IMR-90 (cell line): Measurements from ENCODE around the gene KRTAP5-6. TPM values are rescaled to one million over a fixed set of nuclear protein-coding genes. Genes with fewer than 3 reads are reported as not detected.

Experiments
- ATAC-seq: fragments of 200-7000 bp; cut with Tn5 transposase; 2 replicates; pipeline ENCODE4 v1.9.1; 2020; ENCODE audit warnings: low read depth, mild to moderate bottlenecking, moderate library complexity
- BruUV-seq: library from RNA; stranded (reverse); fragments of 400-500 nt; replicated peaks from 2 replicates; lab custom pipeline; 2021; lab: Mats Ljungman, UMichigan
- CTCF ChIA-PET: fragments of 300-600 bp; formaldehyde crosslinking; extraction: SDS; loops from one replicate; lab custom pipeline; 2021; ENCODE audit warnings: antibody characterized with exemption; lab: Yijun Ruan, JAX
- POLR2A ChIA-PET: fragments of 300-600 bp; sonication (Branson Sonifier 250); formaldehyde crosslinking; loops from one replicate; lab custom pipeline; 2022; ENCODE audit warnings: antibody characterized with exemption; ENCODE audit not compliant: unreplicated experiment; lab: Charles Lee
- DNase-seq: peaks from one replicate; pipeline ENCODE4 v3.0.0; 2013
- H2AFZ ChIP-seq: replicated peaks from 2 replicates; pipeline ENCODE3; 2013; ENCODE audit warnings: low read length, mild to moderate bottlenecking; ENCODE audit not compliant: poor library complexity
- H2AK5ac ChIP-seq: 2 replicates; pipeline ENCODE4 v1.6.1; 2013; ENCODE audit warnings: low read depth, low read length, inconsistent platforms
- H2AK9ac ChIP-seq: replicated peaks from 2 replicates; pipeline ENCODE3; 2013; ENCODE audit warnings: mild to moderate bottlenecking, low read depth, low read length, moderate library complexity; ENCODE audit not compliant: poor library complexity
- H2BK120ac ChIP-seq: 2 replicates; pipeline ENCODE4 v1.6.1; 2013; ENCODE audit warnings: low read depth, low read length, inconsistent platforms
- H2BK15ac ChIP-seq: 3 replicates; pipeline ENCODE4 v1.6.1; 2013; ENCODE audit warnings: low read depth, low read length, inconsistent platforms
- H2BK20ac ChIP-seq: 2 replicates; pipeline ENCODE4 v1.6.1; 2013; ENCODE audit warnings: low read depth, mild to moderate bottlenecking, inconsistent platforms, low read length, moderate library complexity
- H2BK5ac ChIP-seq: 2 replicates; pipeline ENCODE4 v1.6.1; 2013; ENCODE audit warnings: mild to moderate bottlenecking, low read depth, low read length, inconsistent platforms; ENCODE audit not compliant: poor library complexity, severe bottlenecking
- H3K14ac ChIP-seq: replicated peaks from 2 replicates; pipeline ENCODE4 v1.6.1; 2013; ENCODE audit warnings: low read depth, low read length, inconsistent platforms
- H3K18ac ChIP-seq: 2 replicates; pipeline ENCODE4 v1.6.1; 2013; ENCODE audit warnings: low read depth, low read length, control low read depth
- H3K23ac ChIP-seq: 2 replicates; pipeline ENCODE4 v1.6.1; 2013; ENCODE audit warnings: low read depth, low read length, inconsistent platforms
- H3K27ac ChIP-seq: 2 replicates; pipeline ENCODE4 v1.5.1; 2013; ENCODE audit warnings: mild to moderate bottlenecking, control low read depth, low read length; ENCODE audit not compliant: insufficient read depth
- H3K27me3 ChIP-seq: 2 replicates; pipeline ENCODE4 v1.6.1; 2013; ENCODE audit warnings: low read length; ENCODE audit not compliant: control insufficient read depth, insufficient read depth
- H3K36me3 ChIP-seq: 2 replicates; pipeline ENCODE4 v1.6.1; 2013; ENCODE audit warnings: low read length, mixed read lengths; ENCODE audit not compliant: control insufficient read depth, insufficient read depth
- H3K4ac ChIP-seq: 2 replicates; pipeline ENCODE4 v1.6.1; 2013; ENCODE audit warnings: low read depth, low read length, inconsistent platforms
- H3K4me1 ChIP-seq: 2 replicates; pipeline ENCODE4 v1.6.1; 2013; ENCODE audit warnings: low read length, mixed read lengths; ENCODE audit not compliant: control insufficient read depth, insufficient read depth
- H3K4me2 ChIP-seq: 2 replicates; pipeline ENCODE4 v1.6.1; 2013; ENCODE audit warnings: low read depth, mild to moderate bottlenecking, control low read depth, low read length, moderate library complexity
- H3K4me3 ChIP-seq: 2 replicates; pipeline ENCODE4 v1.5.1; 2013; ENCODE audit warnings: low read depth, mild to moderate bottlenecking, control low read depth, low read length, moderate library complexity; ENCODE audit not compliant: insufficient read depth
- H3K56ac ChIP-seq: 2 replicates; pipeline ENCODE4 v1.6.1; 2013; ENCODE audit warnings: low read length, inconsistent platforms; ENCODE audit not compliant: insufficient read depth; ENCODE audit errors: extremely low read depth
- H3K79me1 ChIP-seq, 2 experiments: 2 replicates each; pipeline ENCODE4 v1.6.1; 2013; ENCODE audit warnings: low read length in 2 of 2, inconsistent platforms in 1 of 2, low read depth in 1 of 2
- H3K9ac ChIP-seq: 2 replicates; pipeline ENCODE4 v1.6.1; 2013; ENCODE audit warnings: low read depth, low read length, control low read depth
- H3K9me1 ChIP-seq: 2 replicates; pipeline ENCODE4 v1.6.1; 2013; ENCODE audit warnings: low read length, inconsistent platforms; ENCODE audit not compliant: insufficient read depth
- H3K9me3 ChIP-seq: 2 replicates; pipeline ENCODE4 v1.6.1; 2013; ENCODE audit warnings: low read length; ENCODE audit not compliant: control insufficient read depth, insufficient read depth
- H4K20me1 ChIP-seq: 2 replicates; pipeline ENCODE4 v1.6.1; 2013; ENCODE audit warnings: low read length, inconsistent platforms; ENCODE audit not compliant: insufficient read depth
- H4K5ac ChIP-seq: 2 replicates; pipeline ENCODE4 v1.6.1; 2013; ENCODE audit warnings: mild to moderate bottlenecking, low read depth, low read length, control low read depth
- H4K8ac ChIP-seq, 2 experiments: 2 replicates each; pipeline ENCODE4 v1.6.1; 2013; ENCODE audit warnings: low read depth in 2 of 2, low read length in 2 of 2, control low read depth in 1 of 2, inconsistent platforms in 1 of 2
- H4K91ac ChIP-seq: 2 replicates; pipeline ENCODE4 v1.6.1; 2013; ENCODE audit warnings: low read depth, low read length, inconsistent platforms; ENCODE audit not compliant: insufficient read depth
- BHLHE40 ChIP-seq: fragments of 150-350 bp; IDR thresholded peaks from 2 replicates; pipeline ENCODE4 v1.6.1; 2016; ENCODE audit warnings: mild to moderate bottlenecking, low read depth, low read length
- CEBPB ChIP-seq: IDR thresholded peaks from 2 replicates; pipeline ENCODE4 v1.6.1; 2012; ENCODE audit warnings: low read depth, low read length, improper control_type of control experiment
- CHD1 ChIP-seq: IDR thresholded peaks from 2 replicates; pipeline ENCODE4 v1.6.1; 2012; ENCODE audit warnings: low read depth, low read length, improper control_type of control experiment
- CTCF ChIP-seq: conservative IDR thresholded peaks from 2 replicates; pipeline ENCODE4 v1.5.1; 2012; ENCODE audit warnings: mild to moderate bottlenecking, low read depth, low read length, improper control_type of control experiment
- ELK1 ChIP-seq: fragments of 150-350 bp; IDR thresholded peaks from 2 replicates; pipeline ENCODE4 v1.6.1; 2016; ENCODE audit warnings: low read depth, mild to moderate bottlenecking, low read length, moderate library complexity, borderline replicate concordance
- FOS ChIP-seq: fragments of 150-350 bp; IDR thresholded peaks from 2 replicates; pipeline ENCODE4 v1.6.1; 2016; ENCODE audit warnings: low read depth, low read length
- MAFK ChIP-seq: IDR thresholded peaks from 2 replicates; pipeline ENCODE4 v1.6.1; 2012; ENCODE audit warnings: low read depth, low read length, improper control_type of control experiment
- MAZ ChIP-seq: IDR thresholded peaks from 2 replicates; pipeline ENCODE4 v1.6.1; 2012; ENCODE audit warnings: low read depth, mild to moderate bottlenecking, low read length, improper control_type of control experiment, moderate library complexity, borderline replicate concordance
- MXI1 ChIP-seq: IDR thresholded peaks from 2 replicates; pipeline ENCODE4 v1.6.1; 2012; ENCODE audit warnings: low read depth, mild to moderate bottlenecking, low read length, moderate library complexity, borderline replicate concordance
- NFE2L2 ChIP-seq: fragments of 150-350 bp; IDR thresholded peaks from 2 replicates; pipeline ENCODE4 v1.6.1; 2016; ENCODE audit warnings: low read depth, mild to moderate bottlenecking, low read length
- POLR2A ChIP-seq: IDR thresholded peaks from 2 replicates; pipeline ENCODE4 v1.6.1; 2012; ENCODE audit warnings: mild to moderate bottlenecking, low read depth, low read length
- RAD21 ChIP-seq: IDR thresholded peaks from 2 replicates; pipeline ENCODE4 v1.6.1; 2012; ENCODE audit warnings: low read length, improper control_type of control experiment
- RCOR1 ChIP-seq: IDR thresholded peaks from 2 replicates; pipeline ENCODE4 v1.6.1; 2012; ENCODE audit warnings: mild to moderate bottlenecking, low read length, improper control_type of control experiment; ENCODE audit not compliant: insufficient replicate concordance
- RFX5 ChIP-seq: IDR thresholded peaks from 2 replicates; pipeline ENCODE4 v1.8.0; 2012; ENCODE audit warnings: low read depth, mild to moderate bottlenecking, low read length, moderate library complexity
- SMC3 ChIP-seq: fragments of 150-350 bp; IDR thresholded peaks from 2 replicates; pipeline ENCODE4 v1.6.1; 2016; ENCODE audit warnings: low read depth, mild to moderate bottlenecking, antibody characterized with exemption, low read length, moderate library complexity
- USF2 ChIP-seq: fragments of 150-350 bp; IDR thresholded peaks from 2 replicates; pipeline ENCODE4 v1.6.1; 2017; ENCODE audit warnings: mild to moderate bottlenecking, antibody characterized with exemption, low read length, low read depth
- WGBS, 2 experiments: methylation state at CpG; one replicate each; pipeline versions ENCODE4 v1.1.5 to v1.1.7; 2013; ENCODE audit warnings: missing lambda C conversion rate in 2 of 2; ENCODE audit not compliant: insufficient read length in 1 of 2; ENCODE audit errors: extremely low coverage in 2 of 2; 5-methylcytosine and 5-hydroxymethylcytosine counted together
- dilution Hi-C: fragments of 300-500 bp; cut with HindIII; formaldehyde crosslinking; loops from one replicate; pipeline ENCODE4 v1.14.3; 2018; ENCODE audit warnings: low sequenced_read_pairs; ENCODE audit not compliant: unreplicated experiment
- in situ Hi-C: fragments of 300-500 bp; cut with MboI; formaldehyde crosslinking; loops from 3 replicates; pipeline ENCODE4 v1.14.3; 2019; ENCODE audit warnings: low sequenced_read_pairs, inconsistent platforms, mixed read lengths
- intact Hi-C: fragments of 100-400 bp; cut with micrococcal nuclease; formaldehyde crosslinking; loops from 2 replicates; pipeline ENCODE4 v1.10.0; 2022
- polyA plus RNA-seq, 3 experiments: library from polyadenylated mRNA; depleted of rRNA; stranded (reverse); fragments of >200 nt; gene quantifications; 2 replicates each; pipeline ENCODE4 v1.2.3, GENCODE V29; 2012; ENCODE audit warnings: low replicate concordance in 1 of 3
- total RNA-seq: library from RNA; depleted of rRNA; stranded (reverse); fragments of >200 nt; gene quantifications from 2 replicates; pipeline ENCODE4 v1.2.3, GENCODE V29; 2012

Gene KRTAP5-6
- total and polyA plus RNA-seq, 2 of the 4 experiments (the other 2 are of a cell fraction), result not detected

GRCh38 chr11:1667121-1667850 lies 29.7 kb upstream of the KRTAP5-6 start:
- ATAC-seq (no peak), DNase-seq (no peak)
- H3K4me2 ChIP-seq, result no peak overlapping the region
- H3K56ac ChIP-seq, result no peak overlapping the region
- H3K4ac ChIP-seq, result no peak overlapping the region
- no peak overlapping the region for H2BK20ac ChIP-seq
- no peaks in the 10 kb centered on the region for H3K36me3 ChIP-seq
- BruUV-seq, result no TSS peak
- H3K27ac ChIP-seq, result no peak overlapping the region
- no peak for TF ChIP-seq BHLHE40
- no peak for TF ChIP-seq SMC3
- TF ChIP-seq MAZ, result no peak
- no peak for TF ChIP-seq ELK1
- TF ChIP-seq USF2, result no peak
- TF ChIP-seq RCOR1, result no peak
- TF ChIP-seq MXI1, result no peak
- no peak for TF ChIP-seq CEBPB
- TF ChIP-seq MAFK, result no peak
- no peak for TF ChIP-seq POLR2A
- TF ChIP-seq NFE2L2, result no peak
- no peak for TF ChIP-seq CHD1
- TF ChIP-seq RFX5, result no peak
- TF ChIP-seq CTCF, result no peak
- no peak for TF ChIP-seq RAD21
- no peak for TF ChIP-seq FOS
- H4K5ac ChIP-seq, result no peak overlapping the region
- peaks cover 31% of the 10 kb centered on the region for H3K27me3 ChIP-seq
- no peak overlapping the region for H3K23ac ChIP-seq
- no peak overlapping the region for H2AFZ ChIP-seq
- no peaks in the 10 kb centered on the region for H3K9me3 ChIP-seq
- WGBS, 2 experiments, result 29% methylated on average over 2 of the region's 24 CpGs; no CpG with 5 or more reads in 1 of the 2 experiments
- H2AK5ac ChIP-seq, result no peak overlapping the region
- H4K20me1 ChIP-seq, result no peaks in the 10 kb centered on the region
- no peak overlapping the region for H3K9ac ChIP-seq
- ChIA-PET CTCF (no interaction called here), POLR2A (no interaction called here)
- in situ Hi-C loops (no loop called here), dilution Hi-C loops (no loop called here), intact Hi-C loops (no loop called here)
- no peak overlapping the region for H2BK120ac ChIP-seq
- no peaks in the 10 kb centered on the region for H3K4me1 ChIP-seq
- no peak overlapping the region for H4K8ac ChIP-seq
- H3K14ac ChIP-seq, result no peak overlapping the region
- no peak overlapping the region for H2BK15ac ChIP-seq
- H2AK9ac ChIP-seq, result no peak overlapping the region
- no peak overlapping the region for H2BK5ac ChIP-seq
- no peaks in the 10 kb centered on the region for H3K79me1 ChIP-seq
- H4K91ac ChIP-seq, result no peak overlapping the region
- H3K9me1 ChIP-seq, result no peaks in the 10 kb centered on the region; the same call in 1 of the 2 replicates
- no peak overlapping the region for H3K18ac ChIP-seq
- no peak overlapping the region for H3K4me3 ChIP-seq
